ENCODE results near the gene TEX14. TPM values are rescaled to one million over a fixed set of nuclear protein-coding genes. Genes with fewer than 3 reads are reported as not detected.

TEX14 gene
- total and polyA plus RNA-seq, 10 of the 15 experiments (the other 5 are each of a cell fraction or from before 2014, with no cell fraction given): 0.15 to 1.3 (median 0.66) TPM

- no peak for TF ChIP-seq PAX5 (IDR thresholded peaks at IDR 0.05; ENCODE audit: borderline replicate concordance, low read depth, low read length)
- TF ChIP-seq TCF7 (IDR thresholded peaks at IDR 0.05; ENCODE audit: borderline replicate concordance): no peak; the same call in 1 of the 2 replicates
- TF ChIP-seq JUNB (IDR thresholded peaks at IDR 0.05): no peak; the same call in 1 of the 2 replicates
- no peak for TF ChIP-seq ZNF274 (IDR thresholded peaks at IDR 0.05; ENCODE audit: insufficient read depth, insufficient read length)
- TF ChIP-seq SREBF1 (IDR thresholded peaks at IDR 0.05; ENCODE audit: low read length): no peak
- no peak; the same call in 1 of the 2 replicates for TF ChIP-seq MTA2 (IDR thresholded peaks at IDR 0.05; ENCODE audit: low read depth)
- TF ChIP-seq TCF12 (IDR thresholded peaks at IDR 0.05; ENCODE audit: low read depth, low read length): peak; percentile 28; the same call in 1 of the 2 replicates
- TF ChIP-seq BACH1 (IDR thresholded peaks at IDR 0.05; ENCODE audit: borderline replicate concordance): no peak; the same call in 1 of the 2 replicates
- no peak for TF ChIP-seq SP1 (IDR thresholded peaks at IDR 0.05; ENCODE audit: low read depth, low read length)
- TF ChIP-seq ATF2 (IDR thresholded peaks at IDR 0.05; ENCODE audit: low read length): no peak
- TF ChIP-seq PAX8 (IDR thresholded peaks at IDR 0.05): peak; percentile 54; the same call in 1 of the 2 replicates
- peak; percentile 65; the same call in 1 of the 2 replicates for TF ChIP-seq BCLAF1 (IDR thresholded peaks at IDR 0.05)
- 0 out of 3 replicates have a peak, but pooled peaks of 1 of the 2 experiments have one; percentile 34 for TF ChIP-seq EGR1 (IDR thresholded peaks at IDR 0.05; ENCODE audit: borderline replicate concordance in 1 of 2, low read depth in 2 of 2, low read length in 2 of 2)
- no peak for TF ChIP-seq CREB1 (IDR thresholded peaks at IDR 0.05; ENCODE audit: low read depth)
- TF ChIP-seq STAT1 (conservative IDR thresholded peaks at IDR 0.05): no peak
- TF ChIP-seq PRDM15 (CRISPR knock-in tag; IDR thresholded peaks at IDR 0.05): no peak
- TF ChIP-seq BMI1 (IDR thresholded peaks at IDR 0.05; ENCODE audit: borderline replicate concordance): no peak
- no peak for TF ChIP-seq RUNX3 (IDR thresholded peaks at IDR 0.05; ENCODE audit: low read length)
- TF ChIP-seq MYB (IDR thresholded peaks at IDR 0.05; ENCODE audit: borderline replicate concordance, low read depth, low read length): no peak
- no peak for TF ChIP-seq GABPA (IDR thresholded peaks at IDR 0.05; ENCODE audit: low read depth)
- TF ChIP-seq SIN3A (IDR thresholded peaks at IDR 0.05; ENCODE audit: low read depth, low read length): no peak
- TF ChIP-seq KLF5 (IDR thresholded peaks at IDR 0.05; ENCODE audit: partially characterized antibody): no peak
- TF ChIP-seq ZSCAN29 (IDR thresholded peaks at IDR 0.05): peak; percentile 55; the same call in 1 of the 2 replicates
- TF ChIP-seq CBX3 (IDR thresholded peaks at IDR 0.05; ENCODE audit: borderline replicate concordance, low read depth): no peak
- TF ChIP-seq SREBF2 (IDR thresholded peaks at IDR 0.05; ENCODE audit: low read length): no peak
These were observed 60.8 kb downstream of the TEX14 start (continued) for GRCh38 chr17:58630883-58631522.

All from GM12878 (cell line).